GM15510 (cell line): ENCODE results near the gene PAK2.
A peak's percentile ranks its signal among the peaks of the same experiment; 100 is the strongest.

Source experiments
- POLR2A ChIP-seq: IDR thresholded peaks from 3 replicates; pipeline ENCODE4 v1.6.1; 2011; ENCODE audit warnings: borderline replicate concordance; ENCODE audit not compliant: insufficient read length; ENCODE audit errors: extremely low read depth

Gene PAK2

GRCh38 chr3:196803891-196804468 is 64.3 kb downstream of the PAK2 start:
- TF ChIP-seq POLR2A, result no peak

- no peak for TF ChIP-seq POLR2A
These were observed 65.1 kb downstream of the PAK2 start for GRCh38 chr3:196804773-196805172.

- TF ChIP-seq POLR2A, result no peak
These were observed 71.4 kb downstream of the PAK2 start for GRCh38 chr3:196810963-196811581.

- TF ChIP-seq POLR2A, result no peak
These were observed 73.2 kb downstream of the PAK2 start for GRCh38 chr3:196812853-196813252.

- no peak for TF ChIP-seq POLR2A
These were observed 74.2 kb downstream of the PAK2 start for GRCh38 chr3:196813903-196814302.

- no peak for TF ChIP-seq POLR2A
These were observed 82.2 kb downstream of the PAK2 start for GRCh38 chr3:196821806-196822355.

- no peak for TF ChIP-seq POLR2A
These were observed 95.4 kb downstream of the PAK2 start for GRCh38 chr3:196835086-196835485.

GRCh38 chr3:196837819-196838420 is 98.3 kb downstream of the PAK2 start:
- TF ChIP-seq POLR2A, result no peak

GRCh38 chr3:196842567-196843434 is 103.1 kb downstream of the PAK2 start:
- TF ChIP-seq POLR2A, result no peak

- TF ChIP-seq POLR2A, result no peak
These were observed 103.9 kb downstream of the PAK2 start for GRCh38 chr3:196843435-196844110.

- no peak for TF ChIP-seq POLR2A
These were observed 109.6 kb downstream of the PAK2 start for GRCh38 chr3:196849180-196849741.

- no peak for TF ChIP-seq POLR2A
These were observed 127.5 kb downstream of the PAK2 start for GRCh38 chr3:196867155-196867506.

GRCh38 chr3:196867507-196868296 is 128.0 kb downstream of the PAK2 start, which contains the start of gene SENP5:
Gene SENP5 (plus strand): TSS chr3:196867920. CDS start chr3:196885182, 17,262 bp downstream.
- peak; percentile 99 for TF ChIP-seq POLR2A
